Sigmoid colon (tissue), 7 donors: ENCODE measurements around the gene CSF2RB. TPM values are rescaled to one million over a fixed set of nuclear protein-coding genes. Genes with fewer than 3 reads are reported as not detected.

Source experiments
- DNase-seq: peaks from one replicate; pipeline ENCODE4 v3.0.0-alpha.2; 2019
- H3K27ac ChIP-seq, 4 donors: fragments of 200-600 bp; sonication (generic); one replicate each; pipeline ENCODE4 v1.5.1; 2016 to 2019; ENCODE audit warnings: mild to moderate bottlenecking in 1 of 4
- H3K27me3 ChIP-seq, 3 donors: fragments of 200-600 bp; sonication (generic); one replicate each; pipeline ENCODE4 v1.5.1; 2019; ENCODE audit warnings: mild to moderate bottlenecking in 1 of 3
- H3K36me3 ChIP-seq, 4 donors: fragments of 200-600 bp; sonication (generic); one replicate each; pipeline ENCODE4 v1.5.1; 2016 to 2019
- H3K4me1 ChIP-seq, 4 donors: fragments of 200-600 bp; sonication (generic); one replicate each; pipeline ENCODE4 v1.5.1; 2017 to 2019
- H3K4me3 ChIP-seq, 4 donors: fragments of 200-600 bp; sonication (generic); one replicate each; pipeline ENCODE4 v1.5.1; 2017 to 2019; ENCODE audit warnings: mild to moderate bottlenecking in 2 of 4, moderate library complexity in 1 of 4
- H3K9me3 ChIP-seq, 4 donors: fragments of 200-600 bp in 3 of 4; sonication (generic) in 3 of 4; one replicate each; pipeline versions ENCODE4 v1.5.1 to v1.6.1; 2013 to 2019
- EP300 ChIP-seq, 4 donors: sonication (generic); formaldehyde crosslinking; IDR thresholded peaks; one replicate each; pipeline ENCODE4 v1.6.1; 2017; ENCODE audit warnings: antibody characterized with exemption in 4 of 4
- POLR2A ChIP-seq, 2 donors: fragments of 450-650 bp; IDR thresholded peaks; one replicate each; pipeline ENCODE4 v1.6.1; 2016; ENCODE audit warnings: antibody characterized with exemption in 2 of 2, mild to moderate bottlenecking in 2 of 2, moderate library complexity in 2 of 2
- POLR2AphosphoS5 ChIP-seq, 4 donors: sonication (generic); formaldehyde crosslinking; IDR thresholded peaks; one replicate each; pipeline ENCODE4 v1.6.1; 2017; ENCODE audit warnings: antibody characterized with exemption in 4 of 4
- WGBS, 2 donors: extraction: QIAGEN DNeasy Blood & Tissue Kit; methylation state at CpG; one replicate each; pipeline ENCODE4 v1.1.7; 2013; 5-methylcytosine and 5-hydroxymethylcytosine counted together
- intact Hi-C: fragments of 100-400 bp; cut with DNase I; formaldehyde crosslinking; loops from one replicate; pipeline ENCODE4 v1.15.1; 2023
- polyA plus RNA-seq, 3 donors: library from polyadenylated mRNA; stranded (reverse); fragments of 200-250 nt; gene quantifications; one replicate each; pipeline ENCODE4 v1.2.3, GENCODE V29; 2013
- total RNA-seq, 4 donors: library from RNA; depleted of rRNA; stranded (reverse); fragments of >200 nt; gene quantifications; one replicate each; pipeline ENCODE4 v1.1.0, GENCODE V29; 2016
- TF ChIP-seq, protein P1 (sequence below), 4 experiments: fragments of 450-650 bp in 3 of 4; fragments of 200-600 bp in 1 of 4; IDR thresholded peaks; one replicate each; pipeline ENCODE4 v1.5.1; 2016 to 2019; ENCODE audit warnings: antibody characterized with exemption in 4 of 4, mild to moderate bottlenecking in 3 of 4, moderate library complexity in 2 of 4
- donor health status: healthy with polysubstance abuse.
- donor health status: Bipolar disorder and iron deficiency.
- donor health status: healthy.

Gene CSF2RB
- total and polyA plus RNA-seq, 7 donors = 0.60 to 11.4 (median 3.7) TPM

DNA sequence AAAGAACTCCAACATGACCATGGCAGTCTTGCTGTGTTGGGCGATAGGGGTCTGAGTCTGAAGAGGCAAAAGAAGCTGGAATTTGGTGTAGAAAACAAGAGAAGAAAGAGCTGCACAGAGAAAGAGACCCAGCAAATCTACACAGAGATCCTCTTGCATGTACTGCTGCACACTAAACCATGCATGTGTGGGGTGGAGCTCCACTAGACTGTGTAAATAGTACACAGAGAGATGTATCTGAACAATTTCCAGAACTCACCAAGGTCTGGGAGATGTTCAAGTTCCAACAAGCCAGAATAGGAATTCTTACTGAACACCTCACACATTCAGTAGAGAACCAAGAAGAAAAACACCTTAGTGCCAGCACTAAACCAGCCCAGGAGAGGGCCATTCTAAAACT, 42.3 kb downstream of the CSF2RB start:
- Histone ChIP-seq H3K4me1 (peaks cover 0 to 10% (median 3%) of the 10 kb centered on the region in 4 donors), H3K27ac (no peak overlapping the region), H3K9me3 (no peaks in the 10 kb centered on the region), H3K4me3 (no peak overlapping the region), H3K36me3 (no peaks in the 10 kb centered on the region), H3K27me3 (no peaks in the 10 kb centered on the region)
- DNase-seq = no peak
- intact Hi-C loops = no loop called here
- WGBS, 2 donors = 90 to 98% methylated on average over 1 of the region's 1 CpG
- TF ChIP-seq, protein P1, sequence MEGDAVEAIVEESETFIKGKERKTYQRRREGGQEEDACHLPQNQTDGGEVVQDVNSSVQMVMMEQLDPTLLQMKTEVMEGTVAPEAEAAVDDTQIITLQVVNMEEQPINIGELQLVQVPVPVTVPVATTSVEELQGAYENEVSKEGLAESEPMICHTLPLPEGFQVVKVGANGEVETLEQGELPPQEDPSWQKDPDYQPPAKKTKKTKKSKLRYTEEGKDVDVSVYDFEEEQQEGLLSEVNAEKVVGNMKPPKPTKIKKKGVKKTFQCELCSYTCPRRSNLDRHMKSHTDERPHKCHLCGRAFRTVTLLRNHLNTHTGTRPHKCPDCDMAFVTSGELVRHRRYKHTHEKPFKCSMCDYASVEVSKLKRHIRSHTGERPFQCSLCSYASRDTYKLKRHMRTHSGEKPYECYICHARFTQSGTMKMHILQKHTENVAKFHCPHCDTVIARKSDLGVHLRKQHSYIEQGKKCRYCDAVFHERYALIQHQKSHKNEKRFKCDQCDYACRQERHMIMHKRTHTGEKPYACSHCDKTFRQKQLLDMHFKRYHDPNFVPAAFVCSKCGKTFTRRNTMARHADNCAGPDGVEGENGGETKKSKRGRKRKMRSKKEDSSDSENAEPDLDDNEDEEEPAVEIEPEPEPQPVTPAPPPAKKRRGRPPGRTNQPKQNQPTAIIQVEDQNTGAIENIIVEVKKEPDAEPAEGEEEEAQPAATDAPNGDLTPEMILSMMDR (IDR thresholded peaks at IDR 0.05) = no peak
- TF ChIP-seq POLR2AphosphoS5 (IDR thresholded peaks at IDR 0.05) = no peak
- no peak for TF ChIP-seq EP300 (IDR thresholded peaks at IDR 0.05)

DNA sequence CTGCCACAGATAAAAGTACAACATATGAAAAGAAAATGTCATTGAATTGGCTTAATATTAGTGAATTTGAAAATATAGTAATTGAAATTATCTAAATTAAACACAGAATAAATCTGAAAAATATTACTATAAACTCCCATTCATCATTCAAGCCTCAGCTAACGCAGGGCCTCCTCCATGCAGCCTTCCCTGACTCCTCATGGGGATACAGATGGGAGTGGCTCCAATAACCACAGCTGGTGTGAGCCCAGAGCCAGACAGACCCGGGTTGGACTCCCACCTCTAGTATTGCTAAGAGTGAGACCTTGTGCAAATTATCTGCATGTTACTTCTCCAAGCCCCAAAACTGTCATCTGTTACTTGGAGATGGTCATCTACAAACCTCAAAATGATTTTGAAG, 44.9 kb downstream of the CSF2RB start:
- intact Hi-C loops = no loop called here
- WGBS, 2 donors = 70 to 82% methylated on average over 2 of the region's 2 CpGs
- Histone ChIP-seq H3K9me3 (no peaks in the 10 kb centered on the region), H3K27me3 (no peaks in the 10 kb centered on the region), H3K4me3 (no peak overlapping the region), H3K4me1 (peaks cover 0 to 26% (median 15%) of the 10 kb centered on the region in 4 donors), H3K36me3 (no peaks in the 10 kb centered on the region), H3K27ac (no peak overlapping the region)
- TF ChIP-seq, protein P1 (IDR thresholded peaks at IDR 0.05) = no peak
- TF ChIP-seq POLR2AphosphoS5 (IDR thresholded peaks at IDR 0.05) (no peak), POLR2A (IDR thresholded peaks at IDR 0.05) (no peak), EP300 (IDR thresholded peaks at IDR 0.05) (no peak)
- no peak for DNase-seq

DNA sequence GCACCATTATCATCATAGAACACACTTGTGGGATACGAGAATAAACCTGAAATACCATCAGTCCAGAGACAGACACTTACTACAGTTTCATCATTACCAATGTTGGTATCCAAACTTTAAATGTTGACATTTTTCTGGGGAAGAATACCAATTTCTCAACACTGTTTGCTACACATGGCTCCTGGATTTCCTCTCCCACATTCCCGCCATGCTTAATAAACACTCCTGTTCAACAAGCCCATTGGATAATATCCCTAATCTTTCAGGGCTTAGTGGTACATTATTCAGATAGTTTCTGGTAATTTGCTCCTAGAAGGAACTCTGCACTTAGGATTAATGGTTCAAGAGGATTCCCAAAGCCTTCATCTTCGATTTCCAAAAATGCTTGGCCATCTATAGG, 48.2 kb downstream of the CSF2RB start:
- H3K27me3 ChIP-seq = no peaks in the 10 kb centered on the region
- H3K4me1 ChIP-seq = peaks cover 0 to 26% (median 15%) of the 10 kb centered on the region in 4 donors
- no peaks in the 10 kb centered on the region for H3K36me3 ChIP-seq
- 58 to 64% methylated on average over 3 of the region's 3 CpGs for whole genome bisulfite sequencing, 2 donors
- DNase-seq = no peak
- TF ChIP-seq POLR2AphosphoS5 (IDR thresholded peaks at IDR 0.05) (no peak), POLR2A (IDR thresholded peaks at IDR 0.05) (no peak), EP300 (IDR thresholded peaks at IDR 0.05) (no peak)
- TF ChIP-seq, protein P1 (IDR thresholded peaks at IDR 0.05) = no peak
- H3K4me3 ChIP-seq = no peak overlapping the region
- H3K9me3 ChIP-seq = no peaks in the 10 kb centered on the region
- intact Hi-C loops = no loop called here
- no peak overlapping the region for H3K27ac ChIP-seq

DNA sequence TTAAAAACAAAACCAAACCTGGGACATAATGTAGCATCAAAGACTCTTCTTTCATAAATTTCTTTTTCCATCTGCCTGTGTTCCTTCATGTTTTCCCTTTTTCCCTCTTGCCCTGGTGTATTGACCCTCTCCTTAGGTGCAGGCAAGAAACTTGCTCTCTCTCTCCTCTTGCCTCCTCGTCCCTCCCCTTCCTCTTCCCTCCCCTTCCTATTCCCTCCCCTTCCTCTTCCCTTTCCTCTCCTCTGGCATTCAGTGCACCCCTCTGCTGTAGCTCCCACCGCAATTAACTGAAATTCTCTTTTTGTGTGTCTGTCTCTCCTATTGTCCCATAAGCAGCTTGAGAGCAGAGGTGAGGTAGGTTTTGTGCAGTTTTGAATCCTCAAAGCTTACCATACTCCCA, 49.9 kb downstream of the CSF2RB start:
- no peaks in the 10 kb centered on the region for H3K27me3 ChIP-seq
- no peak overlapping the region for H3K27ac ChIP-seq
- no peak for DNase-seq
- WGBS, 2 donors = 65 to 74% methylated on average over 2 of the region's 2 CpGs
- H3K4me3 ChIP-seq = no peak overlapping the region
- TF ChIP-seq EP300 (IDR thresholded peaks at IDR 0.05) (no peak), POLR2A (IDR thresholded peaks at IDR 0.05) (no peak), POLR2AphosphoS5 (IDR thresholded peaks at IDR 0.05) (no peak)
- TF ChIP-seq, protein P1 (IDR thresholded peaks at IDR 0.05) = no peak
- H3K4me1 ChIP-seq = peaks cover 0 to 26% (median 15%) of the 10 kb centered on the region in 4 donors
- no peaks in the 10 kb centered on the region for H3K36me3 ChIP-seq
- intact Hi-C loops = no loop called here
- H3K9me3 ChIP-seq = no peaks in the 10 kb centered on the region

DNA sequence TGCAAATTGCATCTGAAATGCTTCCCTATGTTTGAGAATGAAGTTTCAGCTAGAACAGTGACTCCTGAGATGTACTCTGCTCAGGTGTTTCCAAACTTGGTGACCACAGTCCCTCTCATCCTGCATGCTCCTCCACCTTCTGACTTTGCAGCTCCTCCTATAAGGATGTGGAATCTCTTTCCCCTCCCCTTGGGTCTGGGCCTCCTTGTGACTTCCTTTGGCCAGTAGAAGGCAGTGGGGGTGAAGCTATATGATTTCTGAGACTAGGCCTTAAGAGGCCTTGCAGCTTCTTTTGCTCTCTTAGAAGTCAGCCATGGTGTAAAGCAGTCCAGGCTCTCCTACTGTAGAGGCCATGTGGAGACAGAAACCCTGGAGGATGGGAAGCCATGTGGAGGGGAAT, 50.7 kb downstream of the CSF2RB start:
- intact Hi-C loops = no loop called here
- DNase-seq = no peak

More for the DNA sequence above, 50.7 kb downstream of the CSF2RB start:
- H3K27me3 ChIP-seq = no peaks in the 10 kb centered on the region
- no peak overlapping the region for H3K27ac ChIP-seq
- TF ChIP-seq, protein P1 (IDR thresholded peaks at IDR 0.05) = no peak
- TF ChIP-seq POLR2A (IDR thresholded peaks at IDR 0.05) (no peak), EP300 (IDR thresholded peaks at IDR 0.05) (no peak), POLR2AphosphoS5 (IDR thresholded peaks at IDR 0.05) (no peak)
- peaks cover 0 to 26% (median 15%) of the 10 kb centered on the region in 4 donors for H3K4me1 ChIP-seq
- H3K36me3 ChIP-seq = no peaks in the 10 kb centered on the region
- no peaks in the 10 kb centered on the region for H3K9me3 ChIP-seq
- H3K4me3 ChIP-seq = no peak overlapping the region
